ENCODE measurements around the gene NXPE4.

The NXPE4 gene

GRCh38 chr11:114559425-114560310 lies 35.9 kb downstream of the NXPE4 start, which contains the start of gene NXPE1:
NXPE1 (minus strand) TSS chr11:114559881; CDS start chr11:114551201, 8,680 bp downstream.
- DNase-seq = no peak

GRCh38 chr11:114556135-114556534 lies 39.5 kb downstream of the NXPE4 start:
- DNase-seq = peak; percentile 1

GRCh38 chr11:114553642-114554041 lies 41.9 kb downstream of the NXPE4 start:
- DNase-seq = no peak

- DNase-seq = no peak
These were observed 44.5 kb downstream of the NXPE4 start for GRCh38 chr11:114551060-114551459.

GRCh38 chr11:114525682-114526081 lies 69.9 kb downstream of the NXPE4 start:
- DNase-seq = no peak

GRCh38 chr11:114524122-114524521 lies 71.5 kb downstream of the NXPE4 start:
- no peak for DNase-seq

- DNase-seq = no peak
These were observed 72.8 kb downstream of the NXPE4 start for GRCh38 chr11:114522818-114523217.

Data from eye (tissue), 1 donor.